ENCODE measurements around the gene DKK3.

Gene DKK3

DNA sequence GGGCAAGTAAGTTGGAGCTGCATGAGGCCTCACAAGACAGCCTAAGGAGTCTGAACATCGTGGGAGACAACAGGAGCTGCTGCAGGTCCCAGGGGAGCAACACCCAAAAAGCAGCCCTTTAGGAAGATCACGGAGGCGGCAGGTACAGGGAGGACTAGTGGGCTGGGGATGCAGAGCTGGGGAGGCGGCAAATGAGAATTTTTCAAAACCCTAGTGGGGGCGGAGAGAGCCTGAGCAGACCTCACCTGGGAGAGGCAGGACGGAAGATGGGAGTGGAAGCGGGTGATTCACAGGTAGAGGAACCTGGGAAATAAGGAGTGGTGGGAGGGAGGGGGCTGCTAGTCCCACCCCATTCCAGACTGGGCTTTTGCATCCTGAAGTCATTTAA lies 42.1 kb downstream of the DKK3 start:
- H3K9me3 ChIP-seq (ENCODE audit: control insufficient read depth, insufficient read depth, low read depth, low read length): no peaks in the 10 kb centered on the region
- H3K36me3 ChIP-seq (ENCODE audit: control insufficient read depth, insufficient read depth, low read length): no peaks in the 10 kb centered on the region
- H3K4me3 ChIP-seq (ENCODE audit: low read depth, low read length): no peak overlapping the region

DNA sequence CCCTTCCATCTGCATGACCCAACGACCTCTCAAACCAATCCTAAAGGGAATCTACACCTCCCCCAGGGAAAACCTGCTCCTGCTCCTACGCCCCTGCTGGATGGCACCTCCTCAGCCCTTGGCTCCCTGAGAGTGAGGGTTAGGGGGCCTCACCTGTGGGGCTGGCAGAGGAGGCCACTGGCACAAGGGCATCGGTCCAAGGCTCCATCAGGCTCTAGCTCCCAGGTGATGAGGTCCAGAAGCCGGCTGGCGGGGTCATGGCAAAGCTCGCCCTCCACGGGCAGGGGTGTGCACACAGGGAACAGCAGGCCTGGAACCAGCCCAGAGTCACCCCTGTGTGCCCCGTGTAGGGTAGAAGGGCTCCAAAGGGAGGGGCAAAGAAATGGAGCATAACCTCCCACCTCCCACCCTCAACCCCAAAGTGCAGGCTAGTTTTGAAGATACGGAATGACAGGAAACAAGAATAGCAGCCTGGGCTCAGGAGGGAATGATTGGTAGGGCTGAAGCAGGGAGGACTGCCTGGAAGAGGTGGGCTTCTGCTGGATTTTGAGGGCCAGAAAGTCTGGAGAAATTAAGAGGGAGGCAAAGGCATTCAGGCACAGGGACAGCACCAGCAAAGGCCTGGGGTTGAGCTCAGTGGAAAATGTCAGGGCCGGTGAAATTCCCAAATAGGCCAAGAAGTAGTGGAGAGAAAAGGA lies 42.6 kb downstream of the DKK3 start:
- H3K9me3 ChIP-seq (ENCODE audit: control insufficient read depth, insufficient read depth, low read depth, low read length): no peaks in the 10 kb centered on the region
- no peaks in the 10 kb centered on the region for H3K4me1 ChIP-seq (ENCODE audit: control insufficient read depth, insufficient read depth, low read length)
- no peak overlapping the region for H3K27ac ChIP-seq (ENCODE audit: low read depth, low read length)
- H3K27me3 ChIP-seq (ENCODE audit: control insufficient read depth, insufficient read depth, low read length): no peaks in the 10 kb centered on the region
- H3K9ac ChIP-seq (ENCODE audit: low read length): no peak overlapping the region
- H3K36me3 ChIP-seq (ENCODE audit: control insufficient read depth, insufficient read depth, low read length): no peaks in the 10 kb centered on the region
- H3K4me3 ChIP-seq (ENCODE audit: low read depth, low read length): no peak overlapping the region

More for the DNA sequence above, 42.1 kb downstream of the DKK3 start:
- no peaks in the 10 kb centered on the region for H3K4me1 ChIP-seq (ENCODE audit: control insufficient read depth, insufficient read depth, low read length)
- no peak overlapping the region for H3K27ac ChIP-seq (ENCODE audit: low read depth, low read length)
- H3K27me3 ChIP-seq (ENCODE audit: control insufficient read depth, insufficient read depth, low read length): no peaks in the 10 kb centered on the region
- H3K9ac ChIP-seq (ENCODE audit: low read length): no peak overlapping the region

DNA sequence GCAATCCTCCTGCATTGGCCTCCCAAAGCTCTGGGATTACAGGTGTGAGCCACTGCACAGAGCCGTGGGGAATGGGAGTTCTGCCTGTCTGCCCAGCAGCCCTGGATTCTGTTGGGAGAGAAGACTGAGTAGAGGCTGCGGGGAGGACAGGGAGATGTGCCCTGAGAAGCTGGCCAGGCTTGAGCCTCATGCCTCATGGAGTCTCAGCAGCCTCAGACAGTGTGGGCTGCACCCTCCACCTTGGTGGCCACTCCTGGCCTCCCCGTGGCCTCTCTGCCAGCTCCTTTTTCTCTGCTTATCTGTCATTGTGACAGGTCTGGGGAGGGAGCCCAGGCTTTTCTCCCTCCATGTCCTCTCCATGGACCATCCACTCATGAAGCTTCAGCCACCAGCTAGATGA lies 43.2 kb downstream of the DKK3 start:
- Histone ChIP-seq H3K27ac (ENCODE audit: low read depth, low read length) (no peak overlapping the region), H3K4me1 (ENCODE audit: control insufficient read depth, insufficient read depth, low read length) (no peaks in the 10 kb centered on the region)

GRCh38 chr11:11964774-11965150 lies 43.7 kb downstream of the DKK3 start:
- H3K9ac ChIP-seq (ENCODE audit: low read length): no peak overlapping the region
- H3K4me1 ChIP-seq (ENCODE audit: control insufficient read depth, insufficient read depth, low read length): no peaks in the 10 kb centered on the region
- no peaks in the 10 kb centered on the region for H3K36me3 ChIP-seq (ENCODE audit: control insufficient read depth, insufficient read depth, low read length)
- H3K27me3 ChIP-seq (ENCODE audit: control insufficient read depth, insufficient read depth, low read length): no peaks in the 10 kb centered on the region
- H3K9me3 ChIP-seq (ENCODE audit: control insufficient read depth, insufficient read depth, low read depth, low read length): no peaks in the 10 kb centered on the region
- no peak overlapping the region for H3K4me3 ChIP-seq (ENCODE audit: low read depth, low read length)
- no peak overlapping the region for H3K27ac ChIP-seq (ENCODE audit: low read depth, low read length)

More for the DNA sequence above, 43.2 kb downstream of the DKK3 start:
- Histone ChIP-seq H3K36me3 (ENCODE audit: control insufficient read depth, insufficient read depth, low read length) (no peaks in the 10 kb centered on the region), H3K9me3 (ENCODE audit: control insufficient read depth, insufficient read depth, low read depth, low read length) (no peaks in the 10 kb centered on the region), H3K9ac (ENCODE audit: low read length) (no peak overlapping the region), H3K27me3 (ENCODE audit: control insufficient read depth, insufficient read depth, low read length) (no peaks in the 10 kb centered on the region), H3K4me3 (ENCODE audit: low read depth, low read length) (no peak overlapping the region)

- no peaks in the 10 kb centered on the region for H3K4me1 ChIP-seq (ENCODE audit: control insufficient read depth, insufficient read depth, low read length)
- no peak overlapping the region for H3K27ac ChIP-seq (ENCODE audit: low read depth, low read length)
- H3K9ac ChIP-seq (ENCODE audit: low read length): no peak overlapping the region
- no peaks in the 10 kb centered on the region for H3K27me3 ChIP-seq (ENCODE audit: control insufficient read depth, insufficient read depth, low read length)
- no peak overlapping the region for H3K4me3 ChIP-seq (ENCODE audit: low read depth, low read length)
- H3K9me3 ChIP-seq (ENCODE audit: control insufficient read depth, insufficient read depth, low read depth, low read length): no peaks in the 10 kb centered on the region
- H3K36me3 ChIP-seq (ENCODE audit: control insufficient read depth, insufficient read depth, low read length): no peaks in the 10 kb centered on the region
Measured at GRCh38 chr11:11963842-11964773, 44.3 kb downstream of the DKK3 start.

GRCh38 chr11:11963067-11963466 lies 45.4 kb downstream of the DKK3 start:
- H3K27me3 ChIP-seq (ENCODE audit: control insufficient read depth, insufficient read depth, low read length): no peaks in the 10 kb centered on the region
- no peak overlapping the region for H3K27ac ChIP-seq (ENCODE audit: low read depth, low read length)
- H3K36me3 ChIP-seq (ENCODE audit: control insufficient read depth, insufficient read depth, low read length): 0 out of 2 replicates have a peak, but pooled peaks cover 3% of the 10 kb centered on the region
- H3K9me3 ChIP-seq (ENCODE audit: control insufficient read depth, insufficient read depth, low read depth, low read length): no peaks in the 10 kb centered on the region
- H3K4me3 ChIP-seq (ENCODE audit: low read depth, low read length): no peak overlapping the region
- no peak overlapping the region for H3K9ac ChIP-seq (ENCODE audit: low read length)
- no peaks in the 10 kb centered on the region for H3K4me1 ChIP-seq (ENCODE audit: control insufficient read depth, insufficient read depth, low read length)

- Histone ChIP-seq H3K4me3 (ENCODE audit: low read depth, low read length) (no peak overlapping the region), H3K4me1 (ENCODE audit: control insufficient read depth, insufficient read depth, low read length) (no peaks in the 10 kb centered on the region), H3K36me3 (ENCODE audit: control insufficient read depth, insufficient read depth, low read length) (peaks cover 14% of the 10 kb centered on the region), H3K27ac (ENCODE audit: low read depth, low read length) (no peak overlapping the region), H3K27me3 (ENCODE audit: control insufficient read depth, insufficient read depth, low read length) (no peaks in the 10 kb centered on the region), H3K9ac (ENCODE audit: low read length) (no peak overlapping the region), H3K9me3 (ENCODE audit: control insufficient read depth, insufficient read depth, low read depth, low read length) (no peaks in the 10 kb centered on the region)
Measured at GRCh38 chr11:11961399-11962028, 46.9 kb downstream of the DKK3 start.

DNA sequence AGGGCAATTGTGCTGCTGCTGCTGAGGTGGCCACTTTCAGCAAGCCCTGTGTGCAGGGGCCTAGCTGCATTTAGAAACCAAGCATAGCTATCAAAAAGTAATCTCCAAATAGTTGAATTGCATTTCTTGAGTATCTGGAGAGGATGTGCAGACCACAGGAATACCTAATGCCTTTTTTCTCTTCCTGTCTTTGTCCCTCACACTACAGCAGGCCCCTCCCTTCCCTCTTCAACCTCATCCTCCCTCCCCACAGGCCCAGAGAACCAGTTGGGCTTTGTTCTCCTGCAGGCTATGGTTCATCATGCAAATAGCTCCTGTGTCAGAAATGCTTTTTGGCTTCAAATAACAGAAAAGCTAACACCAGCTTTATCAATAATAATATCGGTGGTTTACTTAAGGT lies 47.7 kb downstream of the DKK3 start:
- no peak overlapping the region for H3K9ac ChIP-seq (ENCODE audit: low read length)
- H3K9me3 ChIP-seq (ENCODE audit: control insufficient read depth, insufficient read depth, low read depth, low read length): no peaks in the 10 kb centered on the region
- no peaks in the 10 kb centered on the region for H3K27me3 ChIP-seq (ENCODE audit: control insufficient read depth, insufficient read depth, low read length)
- H3K36me3 ChIP-seq (ENCODE audit: control insufficient read depth, insufficient read depth, low read length): peaks cover 23% of the 10 kb centered on the region
- no peak overlapping the region for H3K27ac ChIP-seq (ENCODE audit: low read depth, low read length)
- H3K4me1 ChIP-seq (ENCODE audit: control insufficient read depth, insufficient read depth, low read length): no peaks in the 10 kb centered on the region
- H3K4me3 ChIP-seq (ENCODE audit: low read depth, low read length): no peak overlapping the region

DNA sequence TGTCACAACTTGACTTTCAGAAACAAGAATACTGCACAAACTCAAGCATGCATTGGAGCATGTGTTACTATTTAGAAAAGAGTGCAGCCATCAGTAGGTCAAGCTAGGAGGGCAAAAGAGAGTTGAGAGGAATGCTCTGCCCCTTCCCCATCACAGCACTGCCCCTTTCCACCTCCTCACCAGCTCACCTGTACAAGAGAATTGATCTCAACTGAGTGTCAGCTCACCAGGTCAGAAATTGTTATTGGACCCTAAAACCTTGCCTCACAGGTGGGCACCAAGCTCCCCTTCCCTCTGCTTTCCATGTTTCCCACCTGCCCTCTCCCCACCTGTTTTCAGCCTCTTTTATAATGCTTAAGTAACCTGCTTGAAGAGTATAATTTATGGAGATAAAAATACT lies 48.8 kb downstream of the DKK3 start:
- no peak overlapping the region for H3K9ac ChIP-seq (ENCODE audit: low read length)

DNA sequence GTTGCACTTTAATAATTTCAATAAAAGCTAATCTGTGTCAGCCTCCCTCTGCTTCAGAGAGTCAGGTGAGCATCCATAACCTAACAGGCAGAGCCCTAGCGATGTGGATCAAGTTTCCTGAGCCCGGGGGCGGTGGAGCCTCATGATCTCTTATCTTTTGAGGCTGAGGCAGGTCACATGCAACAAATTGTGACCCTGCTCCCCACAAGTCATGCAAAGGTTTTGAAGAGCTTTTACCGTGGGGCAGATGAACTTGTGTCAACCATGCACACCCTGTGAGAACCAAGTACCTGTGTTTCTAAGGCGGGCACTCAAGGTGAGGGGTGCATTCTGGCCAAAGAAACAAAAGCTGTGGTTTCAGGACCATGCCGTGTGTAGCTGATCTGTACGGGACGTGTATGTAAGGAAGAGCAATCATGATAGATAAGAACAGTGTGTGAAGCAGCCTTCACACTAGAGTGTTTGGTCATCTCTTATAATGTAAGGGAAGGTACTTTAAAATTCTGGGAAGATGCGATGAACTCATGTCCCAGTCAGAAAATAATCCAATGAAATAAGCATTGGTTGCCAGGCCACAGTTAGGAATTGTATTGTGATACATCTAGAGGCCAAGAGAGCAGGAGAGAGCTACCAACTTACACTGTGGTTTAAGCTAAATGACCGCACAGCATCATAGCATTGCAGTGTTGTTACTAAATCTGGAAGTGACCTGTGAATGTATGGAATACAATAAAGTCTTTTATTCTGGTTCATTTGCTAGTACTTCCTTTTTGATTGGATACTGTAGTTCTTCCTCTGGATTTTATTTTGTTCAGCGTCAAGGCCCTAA lies 49.8 kb downstream of the DKK3 start:
- H3K4me1 ChIP-seq (ENCODE audit: control insufficient read depth, insufficient read depth, low read length): no peaks in the 10 kb centered on the region
- H3K36me3 ChIP-seq (ENCODE audit: control insufficient read depth, insufficient read depth, low read length): peaks cover 35% of the 10 kb centered on the region
- no peak overlapping the region for H3K27ac ChIP-seq (ENCODE audit: low read depth, low read length)
- H3K27me3 ChIP-seq (ENCODE audit: control insufficient read depth, insufficient read depth, low read length): no peaks in the 10 kb centered on the region
- H3K9me3 ChIP-seq (ENCODE audit: control insufficient read depth, insufficient read depth, low read depth, low read length): no peaks in the 10 kb centered on the region
- H3K9ac ChIP-seq (ENCODE audit: low read length): no peak overlapping the region
- no peak overlapping the region for H3K4me3 ChIP-seq (ENCODE audit: low read depth, low read length)

More for the DNA sequence above, 48.8 kb downstream of the DKK3 start:
- H3K36me3 ChIP-seq (ENCODE audit: control insufficient read depth, insufficient read depth, low read length): peaks cover 32% of the 10 kb centered on the region
- no peaks in the 10 kb centered on the region for H3K27me3 ChIP-seq (ENCODE audit: control insufficient read depth, insufficient read depth, low read length)
- no peak overlapping the region for H3K4me3 ChIP-seq (ENCODE audit: low read depth, low read length)
- no peak overlapping the region for H3K27ac ChIP-seq (ENCODE audit: low read depth, low read length)
- no peaks in the 10 kb centered on the region for H3K4me1 ChIP-seq (ENCODE audit: control insufficient read depth, insufficient read depth, low read length)
- no peaks in the 10 kb centered on the region for H3K9me3 ChIP-seq (ENCODE audit: control insufficient read depth, insufficient read depth, low read depth, low read length)
